ENCODE data around the gene CDH26.

Gene CDH26

DNA sequence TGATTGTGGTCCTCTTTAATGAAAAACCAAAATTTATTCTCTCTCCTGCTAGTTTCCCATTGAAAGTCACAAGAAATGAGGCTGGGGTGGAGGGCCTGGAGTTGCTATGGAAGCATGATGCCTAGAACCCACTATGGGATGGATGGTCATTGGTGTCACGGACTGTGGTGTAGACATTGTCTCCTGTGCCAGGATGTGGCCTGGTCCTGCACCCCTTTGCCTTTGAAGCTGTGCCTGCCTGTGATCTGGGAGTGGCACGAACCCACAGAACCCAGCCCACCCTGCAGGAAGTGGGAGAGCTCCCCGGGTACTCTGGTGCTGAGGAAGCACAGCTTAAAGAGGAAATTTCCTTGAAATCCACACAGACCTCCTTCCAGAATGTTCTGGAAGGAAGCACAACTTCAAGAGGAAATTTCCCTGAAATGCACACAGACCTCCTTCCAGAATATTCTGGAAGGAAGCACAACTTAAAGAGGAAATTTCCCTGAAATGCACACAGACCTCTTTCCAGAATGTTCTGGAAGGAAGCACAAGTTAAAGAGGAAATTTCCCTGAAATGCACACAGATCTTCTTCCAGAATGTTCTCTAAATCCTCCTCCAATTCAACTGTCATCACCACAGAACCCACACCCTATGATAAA, 105.6 kb downstream of the CDH26 start:
- no peak for DNase-seq (ENCODE audit: low read depth)

Data from stimulated activated CD8-positive, alpha-beta memory T cell treated with anti-CD3 and anti-CD28 coated beads, Interleukin-15, amount 100 ng/mL, for 1 hour (primary cell).